ENCODE data around the gene CD36.

The CD36 gene

DNA sequence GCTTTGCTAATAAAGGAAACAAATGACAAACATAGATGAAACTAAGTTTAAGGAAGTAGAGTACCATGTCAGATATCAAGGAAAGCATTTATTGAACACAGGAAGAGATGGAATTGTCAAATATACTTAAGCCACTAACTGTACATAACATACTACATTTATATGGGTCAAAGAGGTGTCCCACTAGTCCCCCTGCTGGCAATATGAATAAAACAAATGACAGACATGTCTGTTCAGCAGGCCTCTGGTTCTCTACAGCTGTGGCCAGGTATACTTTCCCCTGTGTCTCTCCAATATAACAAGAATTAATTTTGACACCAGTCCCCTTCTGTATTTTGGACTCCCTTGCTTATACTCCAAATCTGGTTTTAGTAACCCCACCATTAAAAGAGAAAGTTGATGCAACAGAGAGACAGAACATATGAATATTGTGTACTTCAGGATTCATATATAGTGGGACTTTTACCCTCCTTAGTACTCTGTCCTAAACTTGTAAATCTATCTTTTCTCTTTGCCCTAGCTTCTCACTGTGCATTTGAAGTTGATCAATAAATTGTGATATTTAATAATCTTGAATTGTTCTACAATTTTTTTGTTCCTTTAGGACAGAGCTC, 42.9 kb downstream of the CD36 start:
- H3K4me3 ChIP-seq = no peak overlapping the region

DNA sequence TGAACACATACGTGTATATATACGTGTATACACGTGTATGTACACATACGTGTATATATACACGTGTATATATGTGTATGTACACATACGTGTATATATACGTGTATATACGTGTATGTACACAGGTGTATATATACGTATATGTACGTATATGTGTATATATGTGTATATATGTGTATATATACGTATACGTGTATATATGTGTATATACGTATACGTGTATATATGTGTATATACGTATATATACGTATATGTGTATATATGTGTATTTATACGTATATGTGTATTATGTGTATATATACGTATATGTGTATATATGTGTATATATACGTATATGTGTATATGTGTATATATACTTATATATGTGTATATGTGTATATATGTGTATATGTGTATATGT, 44.3 kb downstream of the CD36 start:
- H3K4me3 ChIP-seq = no peak overlapping the region
- no peak overlapping the region for H3K27ac ChIP-seq
- TF ChIP-seq, protein P1, sequence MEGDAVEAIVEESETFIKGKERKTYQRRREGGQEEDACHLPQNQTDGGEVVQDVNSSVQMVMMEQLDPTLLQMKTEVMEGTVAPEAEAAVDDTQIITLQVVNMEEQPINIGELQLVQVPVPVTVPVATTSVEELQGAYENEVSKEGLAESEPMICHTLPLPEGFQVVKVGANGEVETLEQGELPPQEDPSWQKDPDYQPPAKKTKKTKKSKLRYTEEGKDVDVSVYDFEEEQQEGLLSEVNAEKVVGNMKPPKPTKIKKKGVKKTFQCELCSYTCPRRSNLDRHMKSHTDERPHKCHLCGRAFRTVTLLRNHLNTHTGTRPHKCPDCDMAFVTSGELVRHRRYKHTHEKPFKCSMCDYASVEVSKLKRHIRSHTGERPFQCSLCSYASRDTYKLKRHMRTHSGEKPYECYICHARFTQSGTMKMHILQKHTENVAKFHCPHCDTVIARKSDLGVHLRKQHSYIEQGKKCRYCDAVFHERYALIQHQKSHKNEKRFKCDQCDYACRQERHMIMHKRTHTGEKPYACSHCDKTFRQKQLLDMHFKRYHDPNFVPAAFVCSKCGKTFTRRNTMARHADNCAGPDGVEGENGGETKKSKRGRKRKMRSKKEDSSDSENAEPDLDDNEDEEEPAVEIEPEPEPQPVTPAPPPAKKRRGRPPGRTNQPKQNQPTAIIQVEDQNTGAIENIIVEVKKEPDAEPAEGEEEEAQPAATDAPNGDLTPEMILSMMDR (IDR thresholded peaks at IDR 0.05) = no peak
- DNase-seq (ENCODE audit: low spot score) = no peak

More for the DNA sequence above, 42.9 kb downstream of the CD36 start:
- H3K27ac ChIP-seq = no peak overlapping the region
- TF ChIP-seq, protein P1 (IDR thresholded peaks at IDR 0.05) = no peak
- DNase-seq (ENCODE audit: low spot score) = no peak

- Histone ChIP-seq H3K27ac (no peak overlapping the region), H3K4me3 (no peak overlapping the region)
- DNase-seq (ENCODE audit: low spot score) = no peak
- TF ChIP-seq, protein P1 (IDR thresholded peaks at IDR 0.05) = no peak
These were observed 48.1 kb downstream of the CD36 start for GRCh38 chr7:80686576-80686975.

- no peak for DNase-seq (ENCODE audit: low spot score)
These were observed 60.7 kb downstream of the CD36 start for GRCh38 chr7:80699045-80699638.

DNA sequence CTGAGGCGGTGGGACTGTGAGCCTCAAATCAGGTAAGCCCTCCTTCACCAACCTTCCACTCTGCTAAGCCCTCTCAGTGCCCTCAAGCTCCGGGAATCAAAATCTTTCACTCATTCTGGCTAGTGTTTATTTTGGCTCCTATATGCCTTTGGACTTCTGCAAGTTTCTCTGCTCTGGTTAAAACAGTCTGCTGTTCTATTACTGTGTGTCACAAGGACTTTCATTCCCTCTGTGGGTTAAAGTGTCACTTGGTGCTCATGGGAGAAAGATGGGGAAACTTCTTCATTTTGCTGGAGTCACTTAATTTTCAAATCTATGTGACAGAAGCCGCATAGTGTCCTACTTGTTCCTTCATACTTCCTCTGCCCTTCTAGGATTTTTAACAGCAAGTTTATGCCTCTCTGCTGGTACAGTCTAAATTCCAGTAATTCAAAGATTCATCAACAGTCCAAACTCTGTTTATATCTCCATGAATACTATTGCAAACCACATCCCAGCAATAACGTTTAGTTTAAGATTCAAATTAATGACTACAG, 61.3 kb downstream of the CD36 start:
- Histone ChIP-seq H3K27ac (no peak overlapping the region), H3K4me3 (no peak overlapping the region)
- DNase-seq (ENCODE audit: low spot score) = no peak
- TF ChIP-seq, protein P1 (IDR thresholded peaks at IDR 0.05) = no peak

More at GRCh38 chr7:80699045-80699638, 60.7 kb downstream of the CD36 start:
- Histone ChIP-seq H3K27ac (no peak overlapping the region), H3K4me3 (no peak overlapping the region)
- TF ChIP-seq, protein P1 (IDR thresholded peaks at IDR 0.05) = peak; percentile 47

GRCh38 chr7:80703272-80703671, 64.8 kb downstream of the CD36 start:
- no peak for DNase-seq (ENCODE audit: low spot score)
- TF ChIP-seq, protein P1 (IDR thresholded peaks at IDR 0.05) = no peak

More at GRCh38 chr7:80703272-80703671, 64.8 kb downstream of the CD36 start:
- Histone ChIP-seq H3K27ac (no peak overlapping the region), H3K4me3 (no peak overlapping the region)

Measured in coronary artery (tissue), 2 donors.